ENCODE data around the gene YEATS4.

YEATS4 gene

GRCh38 chr12:69412655-69413054 lies 53.1 kb downstream of the YEATS4 start:
- TF ChIP-seq CEBPB (IDR thresholded peaks at IDR 0.05) (0 out of 2 replicates have a peak, but pooled peaks have one; percentile 31), REST (IDR thresholded peaks at IDR 0.05; ENCODE audit: low read depth) (no peak)

DNA sequence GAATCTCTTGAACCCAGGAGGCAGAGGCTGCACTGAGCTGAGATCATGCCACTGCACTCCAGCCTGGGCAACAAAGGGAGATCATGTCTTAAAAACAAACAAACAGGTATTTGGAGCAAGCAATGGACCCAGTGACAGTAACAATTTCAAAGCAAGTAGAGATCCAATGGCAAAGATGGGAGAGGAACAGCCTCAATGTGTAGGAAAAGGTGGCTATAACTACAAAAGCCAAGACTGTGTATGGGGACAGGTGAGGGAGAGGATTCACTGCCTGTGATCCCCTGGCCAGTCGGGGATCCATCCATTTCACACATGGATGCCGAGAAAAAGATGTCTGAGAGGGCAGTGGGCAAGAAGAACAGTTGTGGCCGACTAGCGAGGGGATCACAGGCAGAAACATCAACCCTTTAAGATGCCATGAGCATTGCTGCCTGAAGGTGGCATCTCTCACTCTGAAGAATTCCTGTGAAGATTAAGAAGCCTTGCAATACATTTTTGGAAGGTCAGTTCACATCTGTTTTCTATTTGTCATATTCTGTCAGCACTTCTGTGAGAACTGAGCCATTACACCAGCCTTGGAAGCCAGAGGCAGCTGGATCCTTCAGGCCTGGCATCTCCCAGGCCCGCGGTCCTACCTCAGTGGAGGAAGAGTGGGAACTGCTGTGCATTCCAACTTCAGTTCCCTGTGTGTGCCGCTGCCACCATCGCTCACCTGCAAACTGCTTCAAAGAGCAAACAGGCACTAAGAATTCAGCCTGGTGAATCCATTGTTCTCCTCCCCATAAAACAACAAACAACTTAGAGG lies 56.1 kb downstream of the YEATS4 start:
- peak; percentile 95 for TF ChIP-seq TEAD4 (IDR thresholded peaks at IDR 0.05)
- TF ChIP-seq RAD21 (IDR thresholded peaks at IDR 0.05; ENCODE audit: low read depth): peak; percentile 85
- TF ChIP-seq YY1 (IDR thresholded peaks at IDR 0.05; ENCODE audit: low read depth): no peak
- TF ChIP-seq CREB1 (IDR thresholded peaks at IDR 0.05; ENCODE audit: low read depth): no peak
- TF ChIP-seq REST (IDR thresholded peaks at IDR 0.05; ENCODE audit: low read depth): no peak

DNA sequence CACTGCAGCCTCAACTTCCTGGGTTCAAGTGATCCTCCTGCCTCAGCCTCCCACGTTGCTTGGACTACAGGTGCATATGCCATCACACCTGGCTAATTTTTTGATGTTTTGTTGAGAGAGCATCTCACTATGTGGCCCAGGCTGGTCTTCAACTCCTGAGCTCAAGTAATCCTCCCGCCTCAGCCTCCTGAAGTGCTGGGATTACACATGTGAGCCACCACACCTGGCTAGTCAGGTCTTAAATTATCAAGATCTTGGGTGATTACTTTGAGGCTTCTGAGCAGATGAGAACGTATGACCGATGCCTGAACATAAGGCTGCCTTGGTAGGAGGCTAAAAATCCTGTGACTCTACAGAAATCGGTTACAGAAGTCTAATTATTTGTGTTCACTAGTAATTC lies 57.7 kb downstream of the YEATS4 start:
- TF ChIP-seq TEAD4 (IDR thresholded peaks at IDR 0.05): no peak
- TF ChIP-seq RAD21 (IDR thresholded peaks at IDR 0.05; ENCODE audit: low read depth): no peak
- no peak for TF ChIP-seq YY1 (IDR thresholded peaks at IDR 0.05; ENCODE audit: low read depth)
- TF ChIP-seq CEBPB (IDR thresholded peaks at IDR 0.05): no peak
- no peak for TF ChIP-seq TAF1 (IDR thresholded peaks at IDR 0.05; ENCODE audit: low read depth)
- TF ChIP-seq NFIC (IDR thresholded peaks at IDR 0.05): no peak
- no peak for TF ChIP-seq EGR1 (IDR thresholded peaks at IDR 0.05)
- TF ChIP-seq, protein P1, sequence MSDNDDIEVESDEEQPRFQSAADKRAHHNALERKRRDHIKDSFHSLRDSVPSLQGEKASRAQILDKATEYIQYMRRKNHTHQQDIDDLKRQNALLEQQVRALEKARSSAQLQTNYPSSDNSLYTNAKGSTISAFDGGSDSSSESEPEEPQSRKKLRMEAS (IDR thresholded peaks at IDR 0.05): no peak

DNA sequence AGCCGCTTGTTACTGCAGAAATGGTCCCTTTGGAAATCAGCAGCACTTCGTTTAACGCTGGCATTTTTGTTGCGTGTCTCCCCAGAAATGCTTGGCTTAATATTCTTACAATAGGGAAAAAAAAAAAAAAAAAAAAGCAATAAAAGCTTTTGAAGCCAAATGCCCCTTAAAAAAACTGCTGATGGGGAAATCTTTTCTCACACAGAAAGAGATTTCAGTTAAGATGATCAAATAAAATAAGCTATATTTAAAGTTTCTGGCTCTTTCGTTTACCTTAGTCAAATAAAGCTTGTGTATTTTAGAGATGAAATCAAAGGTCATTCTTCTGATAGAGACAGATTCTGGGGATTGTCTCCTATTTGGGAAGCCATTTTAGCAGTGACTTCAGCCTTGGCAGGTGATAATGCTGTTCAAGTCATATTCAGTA lies 58.2 kb downstream of the YEATS4 start:
- TF ChIP-seq CEBPB (IDR thresholded peaks at IDR 0.05) (no peak), TCF12 (IDR thresholded peaks at IDR 0.05; ENCODE audit: low read depth) (no peak), REST (IDR thresholded peaks at IDR 0.05; ENCODE audit: low read depth) (no peak), TEAD4 (IDR thresholded peaks at IDR 0.05) (no peak), EGR1 (IDR thresholded peaks at IDR 0.05) (no peak)
- TF ChIP-seq, protein P1 (IDR thresholded peaks at IDR 0.05): no peak

- TF ChIP-seq FOXM1 (IDR thresholded peaks at IDR 0.05; ENCODE audit: borderline replicate concordance, low read depth) (no peak), EGR1 (IDR thresholded peaks at IDR 0.05) (no peak), ZBTB7A (IDR thresholded peaks at IDR 0.05; ENCODE audit: low read depth) (no peak), RAD21 (IDR thresholded peaks at IDR 0.05; ENCODE audit: low read depth) (no peak), YY1 (IDR thresholded peaks at IDR 0.05; ENCODE audit: low read depth) (no peak), NFIC (IDR thresholded peaks at IDR 0.05) (no peak), CREB1 (IDR thresholded peaks at IDR 0.05; ENCODE audit: low read depth) (no peak), TEAD4 (IDR thresholded peaks at IDR 0.05) (no peak)
- TF ChIP-seq, protein P2, sequence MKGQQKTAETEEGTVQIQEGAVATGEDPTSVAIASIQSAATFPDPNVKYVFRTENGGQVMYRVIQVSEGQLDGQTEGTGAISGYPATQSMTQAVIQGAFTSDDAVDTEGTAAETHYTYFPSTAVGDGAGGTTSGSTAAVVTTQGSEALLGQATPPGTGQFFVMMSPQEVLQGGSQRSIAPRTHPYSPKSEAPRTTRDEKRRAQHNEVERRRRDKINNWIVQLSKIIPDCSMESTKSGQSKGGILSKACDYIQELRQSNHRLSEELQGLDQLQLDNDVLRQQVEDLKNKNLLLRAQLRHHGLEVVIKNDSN (IDR thresholded peaks at IDR 0.05): no peak
Observed at GRCh38 chr12:69419701-69420100, 60.2 kb downstream of the YEATS4 start.

DNA sequence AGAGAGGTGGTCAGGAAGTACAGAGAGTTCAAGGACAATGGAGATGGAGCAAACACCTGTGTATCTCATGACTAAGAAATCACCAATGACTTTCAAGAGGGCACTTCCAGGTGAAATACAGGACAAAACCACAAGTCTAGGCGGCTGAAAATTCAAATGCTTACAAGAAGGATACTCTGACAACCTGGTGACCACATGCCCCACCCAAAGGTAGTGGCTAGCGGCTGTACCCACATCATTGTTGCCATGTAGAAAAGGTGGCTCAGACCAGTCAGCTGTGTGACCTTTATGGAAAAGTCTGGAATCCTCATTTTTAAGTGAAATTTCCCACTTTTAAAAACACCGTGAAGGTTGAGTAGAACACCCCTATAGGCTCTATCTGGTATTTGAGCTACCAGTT lies 62.0 kb downstream of the YEATS4 start:
- TF ChIP-seq REST (IDR thresholded peaks at IDR 0.05; ENCODE audit: low read depth) (no peak), YY1 (IDR thresholded peaks at IDR 0.05; ENCODE audit: low read depth) (no peak), ZBTB7A (IDR thresholded peaks at IDR 0.05; ENCODE audit: low read depth) (no peak), TCF12 (IDR thresholded peaks at IDR 0.05; ENCODE audit: low read depth) (no peak), CEBPB (IDR thresholded peaks at IDR 0.05) (no peak)

Measured in Ishikawa (cell line).